Fibroblast of lung (primary cell): ENCODE data around the gene ZER1. TPM values are rescaled to one million over a fixed set of nuclear protein-coding genes. Genes with fewer than 3 reads are reported as not detected.
"Not testable (repeated sequence)": the region's sequence is repeated elsewhere in the genome, so short reads cannot be mapped to it uniquely, and the experiment has no call there.

Experiments used
- DNase-seq, 2 donors: peaks; one replicate each; pipeline versions ENCODE4 v3.0.0 to v3.0.0-alpha.2; 2010; ENCODE audit warnings: low read depth in 2 of 2
- H2AFZ ChIP-seq: 2 replicates; pipeline ENCODE4 v1.5.1; 2012; ENCODE audit warnings: low read length, control low read depth, inconsistent platforms
- H3K27ac ChIP-seq: 2 replicates; pipeline ENCODE4 v1.5.1; 2011; ENCODE audit warnings: low read length, control low read depth; ENCODE audit not compliant: insufficient read depth
- H3K27me3 ChIP-seq: 2 replicates; pipeline ENCODE4 v1.5.1; 2011; ENCODE audit warnings: mild to moderate bottlenecking, low read length; ENCODE audit not compliant: control insufficient read depth, insufficient read depth
- H3K36me3 ChIP-seq: 2 replicates; pipeline ENCODE4 v1.5.1; 2011; ENCODE audit warnings: low read length; ENCODE audit not compliant: control insufficient read depth, insufficient read depth
- H3K4me1 ChIP-seq: 2 replicates; pipeline ENCODE4 v1.5.1; 2011; ENCODE audit warnings: low read length; ENCODE audit not compliant: control insufficient read depth, insufficient read depth; ENCODE audit errors: extremely low read depth
- H3K4me2 ChIP-seq: 2 replicates; pipeline ENCODE4 v1.5.1; 2011; ENCODE audit warnings: low read length, control low read depth; ENCODE audit not compliant: insufficient read depth; ENCODE audit errors: extremely low read depth
- H3K4me3 ChIP-seq, 4 experiments: fragments of 200-600 bp in 1 of 4; sonication (generic) in 1 of 4; replicated peaks in 1 of 4; 2 replicates each; pipeline ENCODE4 v1.5.1; 2011 to 2016; ENCODE audit warnings: low read length in 4 of 4, low read depth in 3 of 4, mild to moderate bottlenecking in 3 of 4, control low read depth in 2 of 4, inconsistent platforms in 1 of 4, mixed read lengths in 1 of 4; ENCODE audit not compliant: insufficient read depth in 1 of 4; ENCODE audit errors: control extremely low read depth in 1 of 4
- H3K79me2 ChIP-seq: 2 replicates; pipeline ENCODE4 v1.5.1; 2012; ENCODE audit warnings: mild to moderate bottlenecking, low read length, inconsistent platforms; ENCODE audit not compliant: control insufficient read depth, insufficient read depth
- H3K9ac ChIP-seq: 2 replicates; pipeline ENCODE4 v1.5.1; 2011; ENCODE audit warnings: mild to moderate bottlenecking, low read length, control low read depth; ENCODE audit not compliant: insufficient read depth
- H3K9me3 ChIP-seq: 2 replicates; pipeline ENCODE4 v1.5.1; 2012; ENCODE audit warnings: low read depth, low read length; ENCODE audit not compliant: control insufficient read depth, insufficient read depth
- H4K20me1 ChIP-seq: 2 replicates; pipeline ENCODE4 v1.5.1; 2011; ENCODE audit warnings: low read length; ENCODE audit not compliant: control insufficient read depth, insufficient read depth; ENCODE audit errors: extremely low read depth
- EZH2 ChIP-seq: IDR thresholded peaks from 2 replicates; pipeline ENCODE4 v1.5.1; 2012; ENCODE audit warnings: low read length, control low read depth, mild to moderate bottlenecking; ENCODE audit errors: missing control alignments
- polyA plus RNA-seq, 2 donors: library from polyadenylated mRNA; depleted of rRNA in 1 of 2; stranded (reverse) in 1 of 2; unstranded in 1 of 2; fragments of >200 nt; gene quantifications; 2 replicates each; pipeline ENCODE4 v1.2.1, GENCODE V29; 2011 to 2012; ENCODE audit warnings: missing spikeins in 1 of 2
- total RNA-seq: library from RNA; depleted of rRNA; stranded (reverse); fragments of >200 nt; gene quantifications from 2 replicates; pipeline ENCODE4 v1.2.1, GENCODE V29; 2014
- TF ChIP-seq, protein P1 (sequence below), 2 donors: IDR thresholded peaks in 1 of 2; conservative IDR thresholded peaks in 1 of 2; 1 replicate in 1 of 2; 2 replicates in 1 of 2; pipeline ENCODE4 v1.5.1; 2011 to 2012; ENCODE audit warnings: low read length in 2 of 2, control low read depth in 1 of 2, inconsistent platforms in 1 of 2, low read depth in 1 of 2, mild to moderate bottlenecking in 1 of 2

Gene ZER1
- total and polyA plus RNA-seq, 2 donors (not counting 1 experiment from before 2014, with no cell fraction given) = 21.5 to 26.3 TPM

DNA sequence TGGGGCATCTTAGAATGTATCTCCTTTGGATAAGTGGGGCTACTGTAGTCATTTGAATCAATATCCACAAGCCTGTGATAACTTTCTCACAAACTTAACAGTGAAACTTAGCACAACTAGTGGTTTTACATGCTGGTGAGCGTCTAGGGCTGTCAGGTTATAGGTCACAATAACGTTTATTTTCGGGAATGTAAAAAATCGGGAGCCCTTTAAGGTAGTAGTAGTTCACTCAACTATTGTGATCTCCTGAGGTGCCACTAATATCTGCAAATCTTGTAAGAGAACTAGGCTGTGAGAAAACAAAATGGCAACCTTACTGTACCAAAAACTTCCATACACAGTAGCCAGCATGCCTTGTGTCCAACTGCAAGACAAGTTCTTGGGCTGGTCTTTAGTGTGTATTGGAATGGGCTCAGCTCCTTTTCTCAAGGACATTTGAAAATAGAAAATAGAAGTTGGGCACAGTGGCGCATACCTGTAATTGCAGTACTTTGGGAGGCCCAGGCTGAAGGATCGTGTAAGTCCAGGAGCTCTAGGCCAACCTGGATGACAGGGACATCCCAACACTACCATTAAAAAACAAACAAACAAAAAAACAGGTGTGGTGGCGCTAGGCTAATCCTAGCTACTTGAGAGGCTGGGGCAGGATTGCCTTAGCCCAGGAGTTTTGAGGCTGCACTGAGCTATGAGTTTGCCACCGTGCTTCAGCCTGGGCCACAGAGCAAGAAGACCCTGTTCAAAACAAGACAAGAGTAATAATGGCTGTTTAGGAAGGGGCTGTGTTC lies 74.6 kb downstream of the ZER1 start:
- no peak overlapping the region for H3K9ac ChIP-seq
- no peak for DNase-seq
- no peaks in the 10 kb centered on the region for H4K20me1 ChIP-seq
- no peaks in the 10 kb centered on the region for H3K27me3 ChIP-seq
- H3K4me2 ChIP-seq = no peak overlapping the region
- no peak overlapping the region for H3K27ac ChIP-seq
- peaks cover 4% of the 10 kb centered on the region for H3K4me1 ChIP-seq
- no peak for TF ChIP-seq EZH2
- TF ChIP-seq, protein P1, sequence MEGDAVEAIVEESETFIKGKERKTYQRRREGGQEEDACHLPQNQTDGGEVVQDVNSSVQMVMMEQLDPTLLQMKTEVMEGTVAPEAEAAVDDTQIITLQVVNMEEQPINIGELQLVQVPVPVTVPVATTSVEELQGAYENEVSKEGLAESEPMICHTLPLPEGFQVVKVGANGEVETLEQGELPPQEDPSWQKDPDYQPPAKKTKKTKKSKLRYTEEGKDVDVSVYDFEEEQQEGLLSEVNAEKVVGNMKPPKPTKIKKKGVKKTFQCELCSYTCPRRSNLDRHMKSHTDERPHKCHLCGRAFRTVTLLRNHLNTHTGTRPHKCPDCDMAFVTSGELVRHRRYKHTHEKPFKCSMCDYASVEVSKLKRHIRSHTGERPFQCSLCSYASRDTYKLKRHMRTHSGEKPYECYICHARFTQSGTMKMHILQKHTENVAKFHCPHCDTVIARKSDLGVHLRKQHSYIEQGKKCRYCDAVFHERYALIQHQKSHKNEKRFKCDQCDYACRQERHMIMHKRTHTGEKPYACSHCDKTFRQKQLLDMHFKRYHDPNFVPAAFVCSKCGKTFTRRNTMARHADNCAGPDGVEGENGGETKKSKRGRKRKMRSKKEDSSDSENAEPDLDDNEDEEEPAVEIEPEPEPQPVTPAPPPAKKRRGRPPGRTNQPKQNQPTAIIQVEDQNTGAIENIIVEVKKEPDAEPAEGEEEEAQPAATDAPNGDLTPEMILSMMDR (conservative IDR thresholded peaks at IDR 0.05 in 1 of 2, IDR thresholded peaks at IDR 0.05 in 1 of 2; ENCODE audit: low read depth in 1 of 2, low read length in 2 of 2) = no peak
- H3K9me3 ChIP-seq = no peaks in the 10 kb centered on the region
- peaks cover 10% of the 10 kb centered on the region for H3K36me3 ChIP-seq
- no peak overlapping the region for H3K4me3 ChIP-seq
- H2AFZ ChIP-seq = no peak overlapping the region
- H3K79me2 ChIP-seq = peaks cover 12% of the 10 kb centered on the region

DNA sequence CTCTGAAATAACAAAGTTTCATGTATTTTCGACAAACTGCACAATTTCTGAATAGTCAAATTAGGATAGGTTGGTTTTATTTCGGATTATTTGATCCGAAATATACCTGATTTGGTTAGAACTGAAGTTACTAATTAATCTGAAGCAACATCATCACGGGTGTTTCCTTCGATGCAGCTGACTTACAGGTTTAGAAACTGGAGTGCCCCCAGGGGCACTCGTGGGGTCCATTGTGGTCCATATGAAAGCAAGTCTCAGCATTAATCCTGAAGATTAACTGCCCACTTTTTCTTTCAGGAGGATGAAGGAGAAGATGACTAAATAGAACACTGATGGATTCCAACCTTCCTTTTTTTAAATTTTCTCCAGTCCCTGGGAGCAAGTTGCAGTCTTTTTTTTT lies 77.4 kb downstream of the ZER1 start:
- DNase-seq = no peak
- Histone ChIP-seq H3K4me1 (no peaks in the 10 kb centered on the region), H3K4me3 (no peak overlapping the region), H3K9me3 (no peaks in the 10 kb centered on the region), H3K79me2 (peaks cover 34% of the 10 kb centered on the region), H3K27ac (no peak overlapping the region), H3K9ac (no peak overlapping the region), H3K27me3 (no peaks in the 10 kb centered on the region), H2AFZ (no peak overlapping the region), H3K36me3 (peaks cover 12% of the 10 kb centered on the region), H4K20me1 (peaks cover 5% of the 10 kb centered on the region), H3K4me2 (no peak overlapping the region)
- no peak for TF ChIP-seq EZH2
- TF ChIP-seq, protein P1 (conservative IDR thresholded peaks at IDR 0.05 in 1 of 2, IDR thresholded peaks at IDR 0.05 in 1 of 2; ENCODE audit: low read depth in 1 of 2, low read length in 2 of 2) = no peak

DNA sequence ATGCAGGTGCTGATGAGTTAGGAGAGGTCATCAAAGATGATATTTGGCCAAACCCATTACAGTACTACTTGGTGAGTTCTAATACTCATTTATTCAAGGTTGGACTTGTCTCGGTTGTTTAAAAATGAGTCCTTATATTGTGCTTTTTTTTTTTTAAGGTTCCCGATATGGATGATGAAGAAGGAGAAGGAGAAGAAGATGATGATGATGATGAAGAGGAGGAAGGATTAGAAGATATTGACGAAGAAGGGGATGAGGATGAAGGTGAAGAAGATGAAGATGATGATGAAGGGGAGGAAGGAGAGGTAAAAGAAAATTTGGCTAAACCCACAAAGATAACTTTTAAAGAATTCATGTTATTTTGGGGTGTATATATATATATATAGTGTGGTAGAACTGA lies 78.0 kb downstream of the ZER1 start:
- H3K9ac ChIP-seq, H3K4me2 ChIP-seq, H3K27ac ChIP-seq, H2AFZ ChIP-seq, H3K9me3 ChIP-seq, H3K27me3 ChIP-seq, H3K4me1 ChIP-seq, H4K20me1 ChIP-seq, H3K4me3 ChIP-seq, DNase-seq: not testable (repeated sequence)
- Histone ChIP-seq H3K36me3 (peaks cover 12% of the 10 kb centered on the region), H3K79me2 (peaks cover 34% of the 10 kb centered on the region)
